HL-60 (cell line): ENCODE results near the gene TRAM2.

Experiments used
- DNase-seq, 2 experiments: peaks; one replicate each; pipeline ENCODE4 v3.0.0-alpha.2; 2010 to 2020; ENCODE audit warnings: low read depth in 1 of 2, low spot score in 1 of 2
- H3K27ac ChIP-seq: fragments of 250-450 bp; sonication (Bioruptor Pico); replicated peaks from 2 replicates; pipeline ENCODE4 v1.5.1; 2020; ENCODE audit warnings: mild to moderate bottlenecking, moderate library complexity
- H3K27me3 ChIP-seq: fragments of 250-450 bp; sonication (Bioruptor Pico); 2 replicates; pipeline ENCODE4 v1.5.1; 2021; ENCODE audit warnings: mild to moderate bottlenecking, moderate library complexity; ENCODE audit not compliant: insufficient read depth, poor library complexity, severe bottlenecking
- H3K4me3 ChIP-seq: replicated peaks from 2 replicates; pipeline ENCODE4 v1.5.1; 2011; ENCODE audit warnings: mild to moderate bottlenecking, control low read depth, low read length; ENCODE audit not compliant: insufficient read depth
- GABPA ChIP-seq: IDR thresholded peaks from 2 replicates; pipeline ENCODE4 v1.6.1; 2012; ENCODE audit warnings: low read depth
- POLR2AphosphoS5 ChIP-seq: IDR thresholded peaks from 2 replicates; pipeline ENCODE4 v1.6.1; 2012; ENCODE audit warnings: low read depth
- REST ChIP-seq: IDR thresholded peaks from 2 replicates; pipeline ENCODE4 v1.6.1; 2012; ENCODE audit warnings: low read depth; ENCODE audit not compliant: insufficient replicate concordance
- SPI1 ChIP-seq: IDR thresholded peaks from 2 replicates; pipeline ENCODE4 v1.6.1; 2012; ENCODE audit warnings: low read depth, mild to moderate bottlenecking, borderline replicate concordance
- TF ChIP-seq, protein P1 (sequence below): IDR thresholded peaks from one replicate; pipeline ENCODE4 v1.5.1; 2011; ENCODE audit warnings: low read length, control low read depth, inconsistent platforms; ENCODE audit not compliant: insufficient read depth

TRAM2 gene

GRCh38 chr6:52571099-52571755 is 5.6 kb downstream of the TRAM2 start:
- DNase-seq = no peak
- TF ChIP-seq SPI1 (no peak), GABPA (no peak), POLR2AphosphoS5 (no peak), REST (no peak)
- TF ChIP-seq, protein P1, sequence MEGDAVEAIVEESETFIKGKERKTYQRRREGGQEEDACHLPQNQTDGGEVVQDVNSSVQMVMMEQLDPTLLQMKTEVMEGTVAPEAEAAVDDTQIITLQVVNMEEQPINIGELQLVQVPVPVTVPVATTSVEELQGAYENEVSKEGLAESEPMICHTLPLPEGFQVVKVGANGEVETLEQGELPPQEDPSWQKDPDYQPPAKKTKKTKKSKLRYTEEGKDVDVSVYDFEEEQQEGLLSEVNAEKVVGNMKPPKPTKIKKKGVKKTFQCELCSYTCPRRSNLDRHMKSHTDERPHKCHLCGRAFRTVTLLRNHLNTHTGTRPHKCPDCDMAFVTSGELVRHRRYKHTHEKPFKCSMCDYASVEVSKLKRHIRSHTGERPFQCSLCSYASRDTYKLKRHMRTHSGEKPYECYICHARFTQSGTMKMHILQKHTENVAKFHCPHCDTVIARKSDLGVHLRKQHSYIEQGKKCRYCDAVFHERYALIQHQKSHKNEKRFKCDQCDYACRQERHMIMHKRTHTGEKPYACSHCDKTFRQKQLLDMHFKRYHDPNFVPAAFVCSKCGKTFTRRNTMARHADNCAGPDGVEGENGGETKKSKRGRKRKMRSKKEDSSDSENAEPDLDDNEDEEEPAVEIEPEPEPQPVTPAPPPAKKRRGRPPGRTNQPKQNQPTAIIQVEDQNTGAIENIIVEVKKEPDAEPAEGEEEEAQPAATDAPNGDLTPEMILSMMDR = no peak
- Histone ChIP-seq H3K27ac (no peak overlapping the region), H3K4me3 (no peak overlapping the region), H3K27me3 (no peaks in the 10 kb centered on the region)

DNA sequence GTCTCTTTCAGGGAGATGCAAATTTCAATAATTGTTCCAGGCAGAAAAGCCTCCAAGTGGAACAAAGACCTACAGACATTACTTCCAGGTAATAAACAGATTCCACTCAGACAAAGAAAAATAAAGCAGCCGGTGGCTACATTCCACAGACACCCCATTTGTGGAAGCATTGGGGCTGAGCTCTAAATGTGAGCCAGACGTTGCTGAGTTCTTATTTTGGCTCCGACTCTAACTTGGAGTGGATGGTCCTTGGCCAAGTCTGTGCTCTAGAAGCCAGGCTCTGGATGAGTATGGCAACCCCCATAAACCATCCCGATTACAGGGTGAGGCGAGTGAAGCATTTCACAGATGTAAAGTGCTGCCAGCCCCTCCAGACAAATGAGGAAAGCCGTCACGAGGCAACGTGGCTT is 6.6 kb downstream of the TRAM2 start:
- H3K27me3 ChIP-seq = no peaks in the 10 kb centered on the region
- no peak for DNase-seq
- H3K27ac ChIP-seq = no peak overlapping the region
- TF ChIP-seq POLR2AphosphoS5 = no peak
- TF ChIP-seq, protein P1 = no peak
- no peak for TF ChIP-seq REST
- TF ChIP-seq SPI1 = no peak
- no peak for TF ChIP-seq GABPA
- H3K4me3 ChIP-seq = no peak overlapping the region

DNA sequence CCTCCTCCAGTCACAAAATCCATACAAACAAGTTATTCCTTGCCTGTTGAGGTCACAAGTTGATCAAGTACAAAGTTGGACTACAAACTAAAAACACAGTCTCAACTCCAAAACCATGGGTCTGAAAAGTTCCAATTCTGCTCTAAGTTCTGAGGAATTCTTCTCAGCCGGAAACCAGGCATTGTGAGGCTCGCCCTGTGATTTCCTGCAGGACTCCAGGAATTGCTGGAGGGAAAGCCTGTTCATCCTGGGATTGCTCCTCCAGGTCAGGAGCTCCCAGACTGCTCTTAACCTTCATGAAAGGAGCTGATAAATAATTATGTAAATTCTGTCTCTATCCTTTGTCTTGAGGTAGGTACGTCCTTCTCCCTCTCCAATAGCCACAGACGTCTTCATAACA is 8.5 kb downstream of the TRAM2 start:
- H3K27me3 ChIP-seq = no peaks in the 10 kb centered on the region
- H3K4me3 ChIP-seq = no peak overlapping the region
- no peak overlapping the region for H3K27ac ChIP-seq
- no peak for DNase-seq
- TF ChIP-seq, protein P1 = no peak
- no peak for TF ChIP-seq GABPA
- TF ChIP-seq REST = no peak
- no peak for TF ChIP-seq POLR2AphosphoS5
- TF ChIP-seq SPI1 = no peak
